Caco-2 (cell line): Measurements from ENCODE around the gene ADAD1. TPM values are rescaled to one million over a fixed set of nuclear protein-coding genes. Genes with fewer than 3 reads are reported as not detected.

Experiments used
- BruUV-seq: library from RNA; stranded (reverse); fragments of 400-500 nt; replicated peaks from 2 replicates; lab custom pipeline; 2021; lab: Mats Ljungman, UMichigan
- CTCF ChIA-PET: fragments of 300-600 bp; sonication (Branson Sonifier 250); formaldehyde crosslinking; loops from one replicate; lab custom pipeline; 2022; ENCODE audit warnings: antibody characterized with exemption; lab: Charles Lee
- POLR2A ChIA-PET: fragments of 300-600 bp; sonication (Branson Sonifier 250); formaldehyde crosslinking; loops from one replicate; lab custom pipeline; 2022; ENCODE audit warnings: antibody characterized with exemption; lab: Charles Lee
- DNase-seq, 2 experiments: peaks; one replicate each; pipeline versions ENCODE4 v3.0.0 to v3.0.0-alpha.2; 2020 to 2022
- H3K27me3 ChIP-seq: replicated peaks from 2 replicates; pipeline ENCODE4 v1.6.0; 2011; ENCODE audit warnings: low read length; ENCODE audit not compliant: control insufficient read depth, insufficient read depth
- H3K36me3 ChIP-seq: 2 replicates; pipeline ENCODE4 v1.5.1; 2011; ENCODE audit warnings: low read length; ENCODE audit not compliant: control insufficient read depth, insufficient read depth
- H3K4me1 ChIP-seq: fragments of 250-450 bp; sonication (Bioruptor Pico); 2 replicates; pipeline ENCODE4 v1.5.1; 2020; ENCODE audit warnings: mild to moderate bottlenecking
- H3K4me3 ChIP-seq: 2 replicates; pipeline ENCODE4 v1.5.1; 2011; ENCODE audit warnings: low read depth, mild to moderate bottlenecking, control low read depth, low read length
- H3K9me3 ChIP-seq: fragments of 250-450 bp; sonication (Bioruptor Pico); 2 replicates; pipeline ENCODE4 v1.5.1; 2020; ENCODE audit warnings: mild to moderate bottlenecking, moderate library complexity
- H3K27ac Mint-ChIP-seq: one replicate; pipeline ENCODE4 v1.8.0; 2022; ENCODE audit warnings: mixed read lengths; ENCODE audit not compliant: unreplicated experiment
- H3K27me3 Mint-ChIP-seq: one replicate; pipeline ENCODE4 v1.8.0; 2022; ENCODE audit warnings: mixed read lengths; ENCODE audit not compliant: insufficient read depth, unreplicated experiment
- H3K36me3 Mint-ChIP-seq: one replicate; pipeline ENCODE4 v1.8.0; 2022; ENCODE audit warnings: mild to moderate bottlenecking, mixed read lengths; ENCODE audit not compliant: insufficient read depth, unreplicated experiment
- H3K4me1 Mint-ChIP-seq: one replicate; pipeline ENCODE4 v1.8.0; 2022; ENCODE audit warnings: low read depth, mixed read lengths; ENCODE audit not compliant: unreplicated experiment
- H3K4me3 Mint-ChIP-seq: one replicate; pipeline ENCODE4 v1.8.0; 2022; ENCODE audit warnings: mild to moderate bottlenecking, moderate library complexity, mixed read lengths; ENCODE audit not compliant: unreplicated experiment
- H3K9me3 Mint-ChIP-seq: one replicate; pipeline ENCODE4 v1.8.0; 2022; ENCODE audit warnings: mixed read lengths; ENCODE audit not compliant: unreplicated experiment
- CTCF ChIP-seq, 2 experiments: fragments of 200-600 bp in 1 of 2; IDR thresholded peaks; 1 replicate in 1 of 2; 2 replicates in 1 of 2; pipeline versions ENCODE4 v1.5.1 to v1.8.0; 2011 to 2022; ENCODE audit warnings: antibody characterized with exemption in 1 of 2, control low read depth in 1 of 2, inconsistent platforms in 1 of 2, low read depth in 1 of 2, low read length in 1 of 2, mild to moderate bottlenecking in 1 of 2, moderate library complexity in 1 of 2; ENCODE audit not compliant: insufficient read depth in 1 of 2, severe bottlenecking in 1 of 2, unreplicated experiment in 1 of 2
- intact Hi-C: fragments of 100-400 bp; cut with micrococcal nuclease; formaldehyde crosslinking; loops from one replicate; pipeline ENCODE4 v1.10.0; 2022; ENCODE audit not compliant: unreplicated experiment
- total RNA-seq: library from RNA; stranded (reverse); gene quantifications from 2 replicates; pipeline ENCODE4 v1.2.3, GENCODE V29; 2022

Gene ADAD1
- total RNA-seq, 1 experiment from 2014 or later = not detected

GRCh38 chr4:122334828-122335227 lies 44.0 kb upstream of the ADAD1 start:
- Histone ChIP-seq H3K4me1 (no peaks in the 10 kb centered on the region), H3K27me3 (no peaks in the 10 kb centered on the region), H3K9me3 (no peaks in the 10 kb centered on the region), H3K36me3 (no peaks in the 10 kb centered on the region), H3K4me3 (no peak overlapping the region)
- no peak overlapping the region for H3K4me3 Mint-ChIP-seq
- H3K9me3 Mint-ChIP-seq = no peaks in the 10 kb centered on the region
- no TSS peak for BruUV-seq
- no peaks in the 10 kb centered on the region for H3K27me3 Mint-ChIP-seq
- TF ChIP-seq CTCF (IDR thresholded peaks at IDR 0.05; ENCODE audit: insufficient read depth in 1 of 2, low read depth in 1 of 2, low read length in 1 of 2, severe bottlenecking in 1 of 2, unreplicated experiment in 1 of 2) = no peak
- intact Hi-C loops = no loop called here
- POLR2A ChIA-PET = no interaction called here
- H3K36me3 Mint-ChIP-seq = peaks cover 6% of the 10 kb centered on the region
- no peak overlapping the region for H3K27ac Mint-ChIP-seq
- CTCF ChIA-PET = no interaction called here
- DNase-seq = no peak
- H3K4me1 Mint-ChIP-seq = no peaks in the 10 kb centered on the region

GRCh38 chr4:122341886-122342285 lies 36.9 kb upstream of the ADAD1 start:
- H3K36me3 ChIP-seq = no peaks in the 10 kb centered on the region
- Mint-ChIP-seq H3K27me3 (no peaks in the 10 kb centered on the region), H3K27ac (no peak overlapping the region), H3K4me3 (no peak overlapping the region), H3K36me3 (no peaks in the 10 kb centered on the region), H3K4me1 (peaks cover 7% of the 10 kb centered on the region), H3K9me3 (no peaks in the 10 kb centered on the region)
- TF ChIP-seq CTCF (IDR thresholded peaks at IDR 0.05; ENCODE audit: insufficient read depth in 1 of 2, low read depth in 1 of 2, low read length in 1 of 2, severe bottlenecking in 1 of 2, unreplicated experiment in 1 of 2) = no peak
- no peak overlapping the region for H3K4me3 ChIP-seq
- intact Hi-C loops = no loop called here
- POLR2A ChIA-PET = no interaction called here
- no peaks in the 10 kb centered on the region for H3K4me1 ChIP-seq
- no TSS peak for BruUV-seq
- H3K9me3 ChIP-seq = no peaks in the 10 kb centered on the region
- peak in 1 of 2 experiments; percentile 1 for DNase-seq
- CTCF ChIA-PET = no interaction called here
- no peaks in the 10 kb centered on the region for H3K27me3 ChIP-seq

GRCh38 chr4:122346036-122346435 lies 32.8 kb upstream of the ADAD1 start:
- intact Hi-C loops = no loop called here
- no peak for TF ChIP-seq CTCF (IDR thresholded peaks at IDR 0.05; ENCODE audit: insufficient read depth in 1 of 2, low read depth in 1 of 2, low read length in 1 of 2, severe bottlenecking in 1 of 2, unreplicated experiment in 1 of 2)

More at GRCh38 chr4:122346036-122346435, 32.8 kb upstream of the ADAD1 start:
- Mint-ChIP-seq H3K4me3 (no peak overlapping the region), H3K36me3 (peaks cover 16% of the 10 kb centered on the region), H3K9me3 (no peaks in the 10 kb centered on the region), H3K4me1 (peaks cover 7% of the 10 kb centered on the region), H3K27me3 (no peaks in the 10 kb centered on the region), H3K27ac (no peak overlapping the region)
- ChIA-PET POLR2A (no interaction called here), CTCF (no interaction called here)
- Histone ChIP-seq H3K4me3 (no peak overlapping the region), H3K9me3 (no peaks in the 10 kb centered on the region), H3K4me1 (no peaks in the 10 kb centered on the region), H3K36me3 (no peaks in the 10 kb centered on the region), H3K27me3 (no peaks in the 10 kb centered on the region)
- no peak for DNase-seq
- BruUV-seq = no TSS peak
